CD4-positive, alpha-beta T cell treated with Interleukin-10 for 1 hour (primary cell): Measurements from ENCODE around the gene CELF1.

ENCODE experiments used
- DNase-seq: peaks from one replicate; pipeline ENCODE4 v3.0.0-alpha.2; 2020

CELF1 gene

GRCh38 chr11:47477753-47478152, 75.2 kb downstream of the CELF1 start:
- no peak for DNase-seq

- DNase-seq = no peak
Measured at GRCh38 chr11:47477323-47477722, 75.6 kb downstream of the CELF1 start.

GRCh38 chr11:47470671-47471070, 82.3 kb downstream of the CELF1 start:
- no peak for DNase-seq

GRCh38 chr11:47469361-47470179, 83.4 kb downstream of the CELF1 start:
- DNase-seq = no peak

- no peak for DNase-seq
Measured at GRCh38 chr11:47468598-47469214, 84.2 kb downstream of the CELF1 start.

- DNase-seq = no peak
Measured at GRCh38 chr11:47467357-47467756, 85.6 kb downstream of the CELF1 start.

- no peak for DNase-seq
Measured at GRCh38 chr11:47466701-47467250, 86.2 kb downstream of the CELF1 start.

- no peak for DNase-seq
Measured at GRCh38 chr11:47466201-47466600, 86.7 kb downstream of the CELF1 start.

- no peak for DNase-seq
Measured at GRCh38 chr11:47464483-47464882, 88.4 kb downstream of the CELF1 start.

GRCh38 chr11:47461876-47462275, 91.1 kb downstream of the CELF1 start:
- no peak for DNase-seq

GRCh38 chr11:47460571-47461235, 92.2 kb downstream of the CELF1 start:
- DNase-seq = no peak

GRCh38 chr11:47454258-47454671, 98.7 kb downstream of the CELF1 start:
- DNase-seq = peak; percentile 80

GRCh38 chr11:47453365-47453764, 99.6 kb downstream of the CELF1 start:
- DNase-seq = peak; percentile 11

GRCh38 chr11:47451990-47452389, 100.9 kb downstream of the CELF1 start:
- no peak for DNase-seq

- no peak for DNase-seq
Measured at GRCh38 chr11:47451436-47451835, 101.5 kb downstream of the CELF1 start.

GRCh38 chr11:47449541-47449940, 103.4 kb downstream of the CELF1 start:
- no peak for DNase-seq

- DNase-seq = no peak
Measured at GRCh38 chr11:47448566-47449427, 104.1 kb downstream of the CELF1 start, which contains the start of gene RAPSN. Gene RAPSN, minus strand, starts transcription at chr11:47449136. Its CDS starts 172 bp downstream, at chr11:47448964.

- no peak for DNase-seq
Measured at GRCh38 chr11:47447906-47448305, 105.0 kb downstream of the CELF1 start.

- DNase-seq = no peak
Measured at GRCh38 chr11:47446833-47447232, 106.1 kb downstream of the CELF1 start.

- no peak for DNase-seq
Measured at GRCh38 chr11:47445840-47446239, 107.1 kb downstream of the CELF1 start.

GRCh38 chr11:47443817-47444216, 109.1 kb downstream of the CELF1 start:
- DNase-seq = no peak

- DNase-seq = no peak
Measured at GRCh38 chr11:47443028-47443700, 109.8 kb downstream of the CELF1 start.
